ENCODE data around the gene ATE1. TPM values are rescaled to one million over a fixed set of nuclear protein-coding genes. Genes with fewer than 3 reads are reported as not detected.

The ATE1 gene
- total and polyA plus RNA-seq, 2 of the 4 experiments (the other 2 are of a cell fraction) = 6.4 to 27.8 TPM

- DNase-seq (no peak), ATAC-seq (ENCODE audit: low read depth) (no peak)
- Histone ChIP-seq H3K27ac (ENCODE audit: insufficient read depth, low read length) (no peak overlapping the region), H3K4ac (ENCODE audit: low read depth, low read length) (no peak overlapping the region), H3K36me3 (ENCODE audit: control insufficient read depth, insufficient read depth, low read length) (0 out of 2 replicates have a peak, but pooled peaks cover 4% of the 10 kb centered on the region), H4K91ac (ENCODE audit: insufficient read depth, low read depth, low read length) (no peak overlapping the region), H4K8ac (ENCODE audit: low read depth in 2 of 2, low read length in 2 of 2) (no peak overlapping the region), H3K18ac (ENCODE audit: low read depth, low read length) (no peak overlapping the region), H3K9ac (ENCODE audit: low read depth, low read length) (no peak overlapping the region), H3K27me3 (ENCODE audit: control insufficient read depth, insufficient read depth, low read length) (no peaks in the 10 kb centered on the region), H3K4me1 (ENCODE audit: control insufficient read depth, insufficient read depth, low read length) (no peaks in the 10 kb centered on the region), H2BK15ac (ENCODE audit: low read depth, low read length) (no peak overlapping the region), H3K9me3 (ENCODE audit: control insufficient read depth, insufficient read depth, low read length) (no peaks in the 10 kb centered on the region), H2AFZ (replicated peaks; ENCODE audit: low read length, poor library complexity) (no peak overlapping the region), H3K9me1 (ENCODE audit: insufficient read depth, low read length) (no peaks in the 10 kb centered on the region; the same call in 1 of the 2 replicates), H3K56ac (ENCODE audit: extremely low read depth, insufficient read depth, low read length) (no peak overlapping the region), H2BK120ac (ENCODE audit: low read depth, low read length) (no peak overlapping the region), H3K4me3 (ENCODE audit: insufficient read depth, low read depth, low read length) (no peak overlapping the region), H2BK5ac (ENCODE audit: low read depth, low read length, poor library complexity, severe bottlenecking) (no peak overlapping the region), H3K23ac (ENCODE audit: low read depth, low read length) (no peak overlapping the region), H2AK9ac (replicated peaks; ENCODE audit: low read depth, low read length, poor library complexity) (no peak overlapping the region), H2BK20ac (ENCODE audit: low read depth, low read length) (no peak overlapping the region), H3K79me1 (ENCODE audit: low read depth in 1 of 2, low read length in 2 of 2) (peaks cover 0 to 3% of the 10 kb centered on the region in 2 experiments; a peak in 1 of 4 replicates), H3K4me2 (ENCODE audit: low read depth, low read length) (no peak overlapping the region), H4K5ac (ENCODE audit: low read depth, low read length) (no peak overlapping the region), H2AK5ac (ENCODE audit: low read depth, low read length) (no peak overlapping the region), H4K20me1 (ENCODE audit: insufficient read depth, low read length) (no peaks in the 10 kb centered on the region), H3K14ac (replicated peaks; ENCODE audit: low read depth, low read length) (no peak overlapping the region)
- WGBS, 2 experiments (ENCODE audit: extremely low coverage in 2 of 2, insufficient read length in 1 of 2) = no CpG with 5 or more reads among the region's 4 CpGs
- TF ChIP-seq MXI1 (IDR thresholded peaks at IDR 0.05; ENCODE audit: borderline replicate concordance, low read depth, low read length) (no peak), MAFK (IDR thresholded peaks at IDR 0.05; ENCODE audit: low read depth, low read length) (no peak), NFE2L2 (IDR thresholded peaks at IDR 0.05; ENCODE audit: low read depth, low read length) (no peak), RCOR1 (IDR thresholded peaks at IDR 0.05; ENCODE audit: insufficient replicate concordance, low read length) (no peak), BHLHE40 (IDR thresholded peaks at IDR 0.05; ENCODE audit: low read depth, low read length) (no peak), RFX5 (IDR thresholded peaks at IDR 0.05; ENCODE audit: low read depth, low read length) (no peak), SMC3 (IDR thresholded peaks at IDR 0.05; ENCODE audit: low read depth, low read length) (no peak), CTCF (conservative IDR thresholded peaks at IDR 0.05; ENCODE audit: low read depth, low read length) (no peak), CHD1 (IDR thresholded peaks at IDR 0.05; ENCODE audit: low read depth, low read length) (no peak), POLR2A (IDR thresholded peaks at IDR 0.05; ENCODE audit: low read depth, low read length) (no peak), USF2 (IDR thresholded peaks at IDR 0.05; ENCODE audit: low read depth, low read length) (no peak), CEBPB (IDR thresholded peaks at IDR 0.05; ENCODE audit: low read depth, low read length) (no peak), MAZ (IDR thresholded peaks at IDR 0.05; ENCODE audit: borderline replicate concordance, low read depth, low read length) (no peak), ELK1 (IDR thresholded peaks at IDR 0.05; ENCODE audit: borderline replicate concordance, low read depth, low read length) (no peak), RAD21 (IDR thresholded peaks at IDR 0.05; ENCODE audit: low read length) (no peak)
- intact Hi-C loops (cut with micrococcal nuclease) = loop anchor here (5.0 kb wide), 1 partner anchor 532 kb away; no protein-coding TSS in a partner anchor
- POLR2A ChIA-PET (ENCODE audit: unreplicated experiment) = no interaction called here
- no TSS peak for BruUV-seq (replicated peaks)
- CTCF ChIA-PET = no interaction called here
- dilution Hi-C loops (cut with HindIII; ENCODE audit: low sequenced_read_pairs, unreplicated experiment) = no loop called here
- in situ Hi-C loops (cut with MboI; ENCODE audit: low sequenced_read_pairs) = no loop called here
Measured at GRCh38 chr10:121838931-121839330, 88.9 kb downstream of the ATE1 start.
